Measurements from ENCODE around the gene NOTCH4. TPM values are rescaled to one million over a fixed set of nuclear protein-coding genes. Genes with fewer than 3 reads are reported as not detected.
A peak's percentile ranks its signal among the peaks of the same experiment; 100 is the strongest.

The NOTCH4 gene
- total and polyA plus RNA-seq, 8 donors = 3.1 to 45.2 (median 5.9) TPM

- H3K9me3 ChIP-seq = no peaks in the 10 kb centered on the region
- no peak overlapping the region for H3K4me3 ChIP-seq
- H3K27ac ChIP-seq = no peak overlapping the region
- ATAC-seq = no peak
- no peaks in the 10 kb centered on the region for H3K27me3 ChIP-seq
- no peak for FAIRE-seq
- peaks cover 0 to 8% (median 0%) of the 10 kb centered on the region in 3 donors for H3K4me1 ChIP-seq
- WGBS, 2 donors = 63 to 69% methylated on average over 13 of the region's 13 CpGs
- no peaks in the 10 kb centered on the region for H3K36me3 ChIP-seq
- intact Hi-C loops (cut with DNase I) = no loop called here
- TF ChIP-seq CTCF (IDR thresholded peaks at IDR 0.05) = no peak
- no peak for DNase-seq
These were observed 23.0 kb downstream of the NOTCH4 start for GRCh38 chr6:32200711-32201475.

- H3K27ac ChIP-seq = no peak overlapping the region
- peaks cover 0 to 16% (median 0%) of the 10 kb centered on the region in 3 donors for H3K4me1 ChIP-seq
- ATAC-seq = no peak
- no peak overlapping the region for H3K4me3 ChIP-seq
- DNase-seq = peak in 1 of 6 donors; percentile 57
- WGBS, 2 donors = 67 to 86% methylated on average over 17 of the region's 17 CpGs
- no peaks in the 10 kb centered on the region for H3K36me3 ChIP-seq
- TF ChIP-seq CTCF (IDR thresholded peaks at IDR 0.05) = no peak
- H3K27me3 ChIP-seq = no peaks in the 10 kb centered on the region
- H3K9me3 ChIP-seq = no peaks in the 10 kb centered on the region
- intact Hi-C loops (cut with DNase I) = no loop called here
- no peak for FAIRE-seq
These were observed 25.0 kb downstream of the NOTCH4 start for GRCh38 chr6:32198866-32199265.

GRCh38 chr6:32198345-32198696, 25.5 kb downstream of the NOTCH4 start:
- no peak for FAIRE-seq
- Histone ChIP-seq H3K36me3 (no peaks in the 10 kb centered on the region), H3K9me3 (no peaks in the 10 kb centered on the region), H3K4me1 (peaks cover 0 to 16% (median 0%) of the 10 kb centered on the region in 3 donors), H3K4me3 (no peak overlapping the region), H3K27ac (no peak overlapping the region), H3K27me3 (no peaks in the 10 kb centered on the region)
- 68 to 71% methylated on average over 3 of the region's 3 CpGs for WGBS, 2 donors
- ATAC-seq = no peak
- TF ChIP-seq CTCF (IDR thresholded peaks at IDR 0.05) = no peak
- intact Hi-C loops (cut with DNase I) = no loop called here
- DNase-seq = no peak

GRCh38 chr6:32196682-32197616, 26.9 kb downstream of the NOTCH4 start:
- Histone ChIP-seq H3K27me3 (no peaks in the 10 kb centered on the region), H3K27ac (peak overlapping the region; percentile 99 to 100 (median 100)), H3K36me3 (no peaks in the 10 kb centered on the region), H3K4me1 (peaks cover 0 to 16% (median 0%) of the 10 kb centered on the region in 3 donors), H3K4me3 (peak overlapping the region; percentile 58 to 83 (median 68)), H3K9me3 (no peaks in the 10 kb centered on the region)
- 28 to 31% methylated on average over 26 to 28 of the region's 28 CpGs for WGBS, 2 donors
- TF ChIP-seq CTCF (IDR thresholded peaks at IDR 0.05) = no peak
- no peak for ATAC-seq
- intact Hi-C loops (cut with DNase I) = no loop called here
- no peak for FAIRE-seq
- DNase-seq = peak in 2 of 6 donors; percentile 42 to 59

All from pancreas (tissue), 10 donors.